ENCODE measurements around the gene MS4A14.

Gene MS4A14, protein sequence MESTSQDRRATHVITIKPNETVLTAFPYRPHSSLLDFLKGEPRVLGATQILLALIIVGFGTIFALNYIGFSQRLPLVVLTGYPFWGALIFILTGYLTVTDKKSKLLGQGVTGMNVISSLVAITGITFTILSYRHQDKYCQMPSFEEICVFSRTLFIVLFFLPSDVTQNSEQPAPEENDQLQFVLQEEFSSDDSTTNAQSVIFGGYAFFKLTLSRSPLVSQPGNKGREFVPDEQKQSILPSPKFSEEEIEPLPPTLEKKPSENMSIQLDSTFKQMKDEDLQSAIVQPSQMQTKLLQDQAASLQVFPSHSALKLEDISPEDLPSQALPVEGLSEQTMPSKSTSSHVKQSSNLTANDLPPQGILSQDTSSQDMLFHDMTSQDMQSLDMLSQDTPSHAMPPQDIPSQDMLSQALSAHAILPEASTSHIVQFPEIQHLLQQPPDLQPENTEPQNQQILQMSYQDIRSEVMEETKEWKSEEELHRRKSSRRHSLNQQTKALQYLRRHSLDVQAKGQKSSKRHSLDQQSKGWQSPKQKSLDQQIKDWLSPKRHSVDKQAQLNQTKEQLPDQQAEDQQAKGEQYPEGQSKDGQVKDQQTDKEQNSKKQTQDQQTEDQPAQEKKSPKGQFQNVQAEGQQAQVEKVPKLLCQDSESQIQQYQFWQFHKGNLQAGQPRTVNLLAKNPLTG

DNA sequence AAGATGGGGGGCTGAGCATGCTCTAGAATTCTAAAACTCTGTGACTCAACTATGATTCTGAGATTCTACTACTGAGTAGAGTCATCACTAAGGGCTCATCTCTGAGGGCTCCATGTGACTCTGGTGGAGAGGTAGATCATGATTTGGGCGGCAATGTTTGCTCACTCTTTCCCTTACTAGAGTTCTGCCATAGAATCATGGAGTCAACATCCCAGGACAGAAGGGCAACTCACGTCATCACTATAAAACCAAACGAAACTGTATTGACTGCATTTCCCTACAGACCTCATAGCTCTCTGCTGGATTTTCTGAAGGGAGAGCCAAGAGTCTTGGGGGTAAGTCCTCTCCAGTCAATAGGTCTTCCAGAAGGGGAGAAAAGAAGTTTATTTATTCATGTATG lies at the start of gene MS4A14:
TSS of gene MS4A14 (plus strand) at position 78 of the 400 bp plus-strand sequence. CDS start at position 198, 120 bp downstream.
- Histone ChIP-seq H3K27ac (ENCODE audit: low read depth, low read length) (no peak within 1 kb of the TSS), H3F3A (ENCODE audit: control insufficient read depth, insufficient read depth) (no peaks in the 10 kb centered on the region), H3K9me3 (ENCODE audit: control insufficient read depth, insufficient read depth, low read length) (no peaks in the 10 kb centered on the region), H4K20me1 (ENCODE audit: control insufficient read depth, insufficient read depth, low read depth, low read length) (no peaks in the 10 kb centered on the region), H3K36me3 (ENCODE audit: control insufficient read depth, low read length) (no peaks in the 10 kb centered on the region), H3K4me3 (ENCODE audit: low read length) (peak within 1 kb of the TSS; percentile 9; the same call in 1 of the 2 replicates), H3K27me3 (ENCODE audit: control insufficient read depth, low read length) (no peaks in the 10 kb centered on the region), H3K4me1 (ENCODE audit: control insufficient read depth, low read length) (peaks cover 13% of the 10 kb centered on the region), H3K79me2 (ENCODE audit: control insufficient read depth, low read length) (no peaks in the 10 kb centered on the region), H3K9me2 (replicated peaks; ENCODE audit: control insufficient read depth, low read length) (no peaks in the 10 kb centered on the region), H3K4me2 (ENCODE audit: low read length) (peak within 1 kb of the TSS; percentile 45)
- TF ChIP-seq, protein P1, sequence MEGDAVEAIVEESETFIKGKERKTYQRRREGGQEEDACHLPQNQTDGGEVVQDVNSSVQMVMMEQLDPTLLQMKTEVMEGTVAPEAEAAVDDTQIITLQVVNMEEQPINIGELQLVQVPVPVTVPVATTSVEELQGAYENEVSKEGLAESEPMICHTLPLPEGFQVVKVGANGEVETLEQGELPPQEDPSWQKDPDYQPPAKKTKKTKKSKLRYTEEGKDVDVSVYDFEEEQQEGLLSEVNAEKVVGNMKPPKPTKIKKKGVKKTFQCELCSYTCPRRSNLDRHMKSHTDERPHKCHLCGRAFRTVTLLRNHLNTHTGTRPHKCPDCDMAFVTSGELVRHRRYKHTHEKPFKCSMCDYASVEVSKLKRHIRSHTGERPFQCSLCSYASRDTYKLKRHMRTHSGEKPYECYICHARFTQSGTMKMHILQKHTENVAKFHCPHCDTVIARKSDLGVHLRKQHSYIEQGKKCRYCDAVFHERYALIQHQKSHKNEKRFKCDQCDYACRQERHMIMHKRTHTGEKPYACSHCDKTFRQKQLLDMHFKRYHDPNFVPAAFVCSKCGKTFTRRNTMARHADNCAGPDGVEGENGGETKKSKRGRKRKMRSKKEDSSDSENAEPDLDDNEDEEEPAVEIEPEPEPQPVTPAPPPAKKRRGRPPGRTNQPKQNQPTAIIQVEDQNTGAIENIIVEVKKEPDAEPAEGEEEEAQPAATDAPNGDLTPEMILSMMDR (IDR thresholded peaks at IDR 0.05; ENCODE audit: low read depth, low read length, poor library complexity, severe bottlenecking), result no peak
- TF ChIP-seq EZH2phosphoT487 (IDR thresholded peaks at IDR 0.05; ENCODE audit: borderline replicate concordance, low read length), result no peak

DNA sequence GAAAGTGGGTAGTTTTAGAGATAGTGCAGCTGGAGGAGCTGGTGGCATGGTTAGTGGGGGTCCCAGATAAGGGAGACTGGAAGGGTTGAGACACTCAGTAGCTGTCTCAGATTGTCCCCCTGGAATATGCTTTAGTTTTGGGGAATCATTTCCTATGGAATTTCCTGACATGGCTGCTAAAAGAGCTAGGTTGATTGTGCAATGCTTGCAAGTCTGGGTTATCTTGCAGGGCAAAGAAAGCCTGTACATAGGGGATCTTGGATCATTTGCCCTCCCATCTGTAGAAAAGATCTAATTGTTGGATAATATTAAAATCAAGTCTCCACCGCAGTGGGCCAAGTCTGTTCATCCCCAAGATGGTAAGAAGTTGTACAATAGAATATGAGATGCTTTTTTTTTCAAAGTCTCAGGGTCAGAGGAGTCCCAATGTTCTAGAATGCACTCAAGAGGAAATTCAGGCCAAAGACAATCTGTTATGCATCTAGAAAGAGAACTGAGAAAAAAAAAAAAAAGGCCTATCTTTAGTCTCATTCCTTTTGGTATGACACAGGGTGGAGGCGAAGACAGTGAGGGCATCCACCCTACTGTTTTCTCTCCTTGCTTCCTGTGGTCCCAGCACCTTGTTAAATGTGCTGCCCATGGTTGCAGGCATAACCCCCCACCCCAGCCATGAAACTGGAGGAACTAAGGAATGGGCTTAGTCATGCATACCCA lies 49.0 kb upstream of the MS4A14 start:
- no peak overlapping the region for H3K4me2 ChIP-seq (ENCODE audit: low read length)
- no peaks in the 10 kb centered on the region for H4K20me1 ChIP-seq (ENCODE audit: control insufficient read depth, insufficient read depth, low read depth, low read length)
- H3K36me3 ChIP-seq (ENCODE audit: control insufficient read depth, low read length), result no peaks in the 10 kb centered on the region
- H3K4me1 ChIP-seq (ENCODE audit: control insufficient read depth, low read length), result peaks cover 6% of the 10 kb centered on the region
- H3K4me3 ChIP-seq (ENCODE audit: low read length), result no peak overlapping the region
- no peak overlapping the region for H3K27ac ChIP-seq (ENCODE audit: low read depth, low read length)
- no peaks in the 10 kb centered on the region for H3K9me3 ChIP-seq (ENCODE audit: control insufficient read depth, insufficient read depth, low read length)
- H3F3A ChIP-seq (ENCODE audit: control insufficient read depth, insufficient read depth), result no peaks in the 10 kb centered on the region
- H3K9me2 ChIP-seq (replicated peaks; ENCODE audit: control insufficient read depth, low read length), result no peaks in the 10 kb centered on the region
- no peaks in the 10 kb centered on the region for H3K79me2 ChIP-seq (ENCODE audit: control insufficient read depth, low read length)
- no peak for TF ChIP-seq EZH2phosphoT487 (IDR thresholded peaks at IDR 0.05; ENCODE audit: borderline replicate concordance, low read length)
- TF ChIP-seq, protein P1 (IDR thresholded peaks at IDR 0.05; ENCODE audit: low read depth, low read length, poor library complexity, severe bottlenecking), result no peak
- no peaks in the 10 kb centered on the region for H3K27me3 ChIP-seq (ENCODE audit: control insufficient read depth, low read length)

DNA sequence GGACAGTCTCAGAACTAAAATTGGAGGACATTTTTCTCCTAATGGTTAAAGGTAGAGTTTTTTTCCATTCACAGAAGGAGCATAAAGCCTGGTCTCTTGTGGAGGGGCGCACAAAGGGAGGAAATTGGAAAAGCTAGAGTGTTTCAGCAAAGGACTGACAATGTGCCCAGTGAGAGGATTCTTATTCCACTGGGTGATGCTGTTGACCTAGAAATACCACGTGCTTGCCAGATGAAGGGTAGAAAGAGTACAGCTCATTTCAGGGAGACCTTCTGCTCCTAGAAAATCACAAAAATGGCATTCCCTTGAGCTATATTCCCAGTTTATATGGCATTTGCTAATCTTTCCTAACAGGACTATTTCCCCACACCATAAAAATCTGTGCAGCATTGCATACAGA lies 48.1 kb upstream of the MS4A14 start:
- H3K36me3 ChIP-seq (ENCODE audit: control insufficient read depth, low read length), result no peaks in the 10 kb centered on the region
- no peaks in the 10 kb centered on the region for H3K9me3 ChIP-seq (ENCODE audit: control insufficient read depth, insufficient read depth, low read length)
- no peak overlapping the region for H3K4me3 ChIP-seq (ENCODE audit: low read length)
- no peaks in the 10 kb centered on the region for H4K20me1 ChIP-seq (ENCODE audit: control insufficient read depth, insufficient read depth, low read depth, low read length)
- no peaks in the 10 kb centered on the region for H3K9me2 ChIP-seq (replicated peaks; ENCODE audit: control insufficient read depth, low read length)
- H3K27me3 ChIP-seq (ENCODE audit: control insufficient read depth, low read length), result no peaks in the 10 kb centered on the region
- H3F3A ChIP-seq (ENCODE audit: control insufficient read depth, insufficient read depth), result no peaks in the 10 kb centered on the region
- H3K27ac ChIP-seq (ENCODE audit: low read depth, low read length), result no peak overlapping the region
- no peaks in the 10 kb centered on the region for H3K79me2 ChIP-seq (ENCODE audit: control insufficient read depth, low read length)
- H3K4me2 ChIP-seq (ENCODE audit: low read length), result no peak overlapping the region
- peaks cover 6% of the 10 kb centered on the region for H3K4me1 ChIP-seq (ENCODE audit: control insufficient read depth, low read length)
- TF ChIP-seq EZH2phosphoT487 (IDR thresholded peaks at IDR 0.05; ENCODE audit: borderline replicate concordance, low read length), result no peak
- TF ChIP-seq, protein P1 (IDR thresholded peaks at IDR 0.05; ENCODE audit: low read depth, low read length, poor library complexity, severe bottlenecking), result peak; percentile 37
